Hepatocyte (in vitro differentiated cells): ENCODE data around the gene DNM1L.

Source experiments
- CTCF ChIP-seq: fragments of 200-600 bp; sonication (generic); IDR thresholded peaks from 2 replicates; pipeline ENCODE4 v1.5.1; 2016; ENCODE audit warnings: antibody characterized with exemption, mild to moderate bottlenecking; ENCODE audit not compliant: poor library complexity
- EZH2 ChIP-seq: fragments of 200-600 bp; sonication (generic); IDR thresholded peaks from 2 replicates; pipeline ENCODE4 v1.6.1; 2016; ENCODE audit warnings: antibody characterized with exemption, mild to moderate bottlenecking, borderline replicate concordance
- EZH2phosphoT487 ChIP-seq: fragments of 200-600 bp; sonication (generic); IDR thresholded peaks from one replicate; pipeline ENCODE4 v1.6.1; 2018; ENCODE audit warnings: antibody characterized with exemption, mild to moderate bottlenecking, low read depth, moderate library complexity; ENCODE audit not compliant: unreplicated experiment, severe bottlenecking

GRCh38 chr12:32666018-32666417 is 13.1 kb upstream of the DNM1L start:
- TF ChIP-seq CTCF: no peak
- no peak for TF ChIP-seq EZH2
- no peak for TF ChIP-seq EZH2phosphoT487
